Measurements from ENCODE around the gene ACAT1.
"Not testable (repeated sequence)": the region's sequence is repeated elsewhere in the genome, so short reads cannot be mapped to it uniquely, and the experiment has no call there.

DNA sequence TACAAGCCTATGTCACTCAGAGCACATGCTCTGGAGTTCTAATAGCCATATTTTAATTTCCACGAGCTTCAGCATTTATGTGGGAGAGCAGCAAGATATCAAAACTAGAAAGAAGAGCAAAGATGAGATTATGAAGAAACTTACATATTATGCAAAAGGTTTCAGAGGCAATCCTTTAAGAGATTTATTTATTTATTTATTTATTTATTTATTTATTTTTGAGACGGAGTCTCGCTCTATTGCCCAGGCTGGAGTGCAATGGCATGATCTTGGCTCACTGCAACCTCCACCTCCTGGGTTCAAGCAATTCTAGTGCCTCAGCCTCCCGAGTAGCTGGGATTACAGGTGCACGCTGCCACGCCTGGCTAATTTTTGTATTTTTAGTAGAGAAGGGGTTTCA is 41.5 kb downstream of the ACAT1 start:
- TF ChIP-seq, protein P1, sequence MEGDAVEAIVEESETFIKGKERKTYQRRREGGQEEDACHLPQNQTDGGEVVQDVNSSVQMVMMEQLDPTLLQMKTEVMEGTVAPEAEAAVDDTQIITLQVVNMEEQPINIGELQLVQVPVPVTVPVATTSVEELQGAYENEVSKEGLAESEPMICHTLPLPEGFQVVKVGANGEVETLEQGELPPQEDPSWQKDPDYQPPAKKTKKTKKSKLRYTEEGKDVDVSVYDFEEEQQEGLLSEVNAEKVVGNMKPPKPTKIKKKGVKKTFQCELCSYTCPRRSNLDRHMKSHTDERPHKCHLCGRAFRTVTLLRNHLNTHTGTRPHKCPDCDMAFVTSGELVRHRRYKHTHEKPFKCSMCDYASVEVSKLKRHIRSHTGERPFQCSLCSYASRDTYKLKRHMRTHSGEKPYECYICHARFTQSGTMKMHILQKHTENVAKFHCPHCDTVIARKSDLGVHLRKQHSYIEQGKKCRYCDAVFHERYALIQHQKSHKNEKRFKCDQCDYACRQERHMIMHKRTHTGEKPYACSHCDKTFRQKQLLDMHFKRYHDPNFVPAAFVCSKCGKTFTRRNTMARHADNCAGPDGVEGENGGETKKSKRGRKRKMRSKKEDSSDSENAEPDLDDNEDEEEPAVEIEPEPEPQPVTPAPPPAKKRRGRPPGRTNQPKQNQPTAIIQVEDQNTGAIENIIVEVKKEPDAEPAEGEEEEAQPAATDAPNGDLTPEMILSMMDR (conservative IDR thresholded peaks at IDR 0.05; ENCODE audit: low read depth, low read length): not testable (repeated sequence)
- not testable (repeated sequence) for TF ChIP-seq FOS (IDR thresholded peaks at IDR 0.05; ENCODE audit: low read depth, low read length); CEBPB (IDR thresholded peaks at IDR 0.05; ENCODE audit: low read depth, low read length); MXI1 (IDR thresholded peaks at IDR 0.05; ENCODE audit: borderline replicate concordance, low read depth, low read length); POLR2A (IDR thresholded peaks at IDR 0.05; ENCODE audit: low read depth, low read length); RCOR1 (IDR thresholded peaks at IDR 0.05; ENCODE audit: insufficient replicate concordance, low read length); RAD21 (IDR thresholded peaks at IDR 0.05; ENCODE audit: low read length); SMC3 (IDR thresholded peaks at IDR 0.05; ENCODE audit: low read depth, low read length); RFX5 (IDR thresholded peaks at IDR 0.05; ENCODE audit: low read depth, low read length)

Measured in IMR-90 (cell line).